SH-SY5Y (cell line): ENCODE data around the gene RELN.

ENCODE experiments used
- GATA2 ChIP-seq: IDR thresholded peaks from 2 replicates; pipeline ENCODE4 v1.6.1; 2011; ENCODE audit warnings: mild to moderate bottlenecking, low read depth, low read length
- GATA3 ChIP-seq: IDR thresholded peaks from 2 replicates; pipeline ENCODE4 v1.6.1; 2011; ENCODE audit warnings: low read depth, mild to moderate bottlenecking, low read length, moderate library complexity

DNA sequence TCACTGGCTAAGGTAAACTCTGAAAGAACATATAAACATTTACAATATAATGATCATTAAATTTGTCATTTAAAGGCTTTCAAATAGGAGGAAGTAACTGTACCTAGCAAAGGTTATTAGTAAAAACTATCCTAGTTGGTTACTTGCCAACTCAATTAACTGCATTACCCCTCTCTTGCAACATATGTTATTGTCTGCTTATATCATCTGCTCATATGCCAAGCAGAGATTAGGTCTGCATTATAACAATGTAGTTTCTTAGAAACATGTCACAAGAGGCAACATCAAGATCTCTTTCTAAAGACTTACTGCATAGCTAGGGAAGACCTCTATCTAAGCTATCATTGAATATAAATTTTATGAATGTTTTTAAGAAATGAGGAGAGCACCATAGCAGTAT is 132.5 kb downstream of the RELN start:
- TF ChIP-seq GATA3, result peak; percentile 29; the same call in 1 of the 2 replicates
- no peak for TF ChIP-seq GATA2
